Amygdala (tissue), 56 donors: ENCODE results near the gene HINT3.
"Not testable (repeated sequence)": the region's sequence is repeated elsewhere in the genome, so short reads cannot be mapped to it uniquely, and the experiment has no call there.

Experiments used
- DNase-seq, 56 donors: peaks; one replicate each; lab custom pipeline; 2025; lab: John Stamatoyannopoulos, UW

The HINT3 gene

GRCh38 chr6:125994670-125995488, 38.3 kb downstream of the HINT3 start:
- DNase-seq, result no peak

- DNase-seq, result peak in 39 of 56 donors; percentile 3 to 69 (median 30)
Observed at GRCh38 chr6:125995972-125996580, 39.5 kb downstream of the HINT3 start.

- no peak for DNase-seq
Observed at GRCh38 chr6:126002755-126003679, 46.4 kb downstream of the HINT3 start.

DNA sequence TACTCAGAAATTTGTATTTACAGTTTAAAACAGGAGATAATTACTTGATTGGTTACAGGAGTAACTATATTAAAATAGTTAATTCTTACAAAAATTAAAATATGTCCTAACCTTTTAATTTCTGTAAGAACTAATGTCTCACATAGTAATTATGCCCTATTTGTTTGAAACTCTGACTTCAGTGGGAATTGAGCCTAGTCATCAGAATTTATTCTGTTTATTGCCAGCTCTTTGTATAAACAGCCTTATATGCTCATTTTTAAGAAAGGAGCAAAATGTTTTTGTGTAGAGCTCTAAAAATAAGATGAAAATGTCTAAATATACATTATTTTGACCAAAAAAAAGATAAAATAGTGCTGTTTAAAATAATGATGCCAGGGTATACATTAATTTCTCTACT, 51.2 kb downstream of the HINT3 start:
- DNase-seq, result no peak

DNA sequence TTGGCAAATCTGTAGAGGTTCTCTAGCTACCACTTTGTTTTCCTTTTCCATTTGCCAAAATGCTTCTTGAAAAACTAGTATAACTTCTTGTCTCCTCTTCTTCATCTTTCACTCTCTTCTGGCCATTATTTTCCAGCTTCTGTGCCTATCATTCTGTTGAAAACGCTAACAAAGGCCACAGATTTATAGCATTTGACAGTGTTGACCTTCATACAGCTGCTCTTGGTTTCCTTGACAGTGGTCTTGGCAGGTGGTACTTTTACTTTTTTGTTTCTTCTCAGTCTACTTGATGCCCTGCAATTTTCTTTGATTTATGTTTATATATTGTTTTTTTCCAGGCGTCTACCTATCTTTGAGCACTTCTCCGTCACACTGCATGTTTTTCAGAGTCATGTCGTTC, 53.5 kb downstream of the HINT3 start:
- no peak for DNase-seq

GRCh38 chr6:126015863-126016262, 59.3 kb downstream of the HINT3 start:
- no peak for DNase-seq

DNA sequence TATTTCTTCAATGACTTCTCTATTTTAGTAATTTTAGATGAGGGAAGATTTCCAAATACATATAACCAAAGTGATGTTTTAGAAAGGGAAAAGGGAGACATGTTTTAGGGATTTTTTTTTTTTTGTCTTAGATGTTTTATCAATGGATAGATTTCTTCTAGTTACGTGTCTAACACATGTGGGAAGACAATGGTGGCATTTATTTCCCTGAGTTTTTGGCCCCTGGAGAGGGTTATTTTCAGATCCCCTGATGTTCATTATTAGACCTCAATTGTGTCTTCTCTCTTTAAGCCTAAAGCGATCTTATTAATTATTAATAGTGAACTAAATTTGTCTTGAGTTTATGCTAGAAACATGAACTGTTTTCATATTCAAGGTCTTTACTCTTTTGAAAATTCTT, 60.0 kb downstream of the HINT3 start:
- DNase-seq, result no peak

- no peak for DNase-seq
Observed at GRCh38 chr6:126017668-126018067, 61.1 kb downstream of the HINT3 start.

- DNase-seq, result no peak
Observed at GRCh38 chr6:126020305-126021050, 63.9 kb downstream of the HINT3 start.

DNA sequence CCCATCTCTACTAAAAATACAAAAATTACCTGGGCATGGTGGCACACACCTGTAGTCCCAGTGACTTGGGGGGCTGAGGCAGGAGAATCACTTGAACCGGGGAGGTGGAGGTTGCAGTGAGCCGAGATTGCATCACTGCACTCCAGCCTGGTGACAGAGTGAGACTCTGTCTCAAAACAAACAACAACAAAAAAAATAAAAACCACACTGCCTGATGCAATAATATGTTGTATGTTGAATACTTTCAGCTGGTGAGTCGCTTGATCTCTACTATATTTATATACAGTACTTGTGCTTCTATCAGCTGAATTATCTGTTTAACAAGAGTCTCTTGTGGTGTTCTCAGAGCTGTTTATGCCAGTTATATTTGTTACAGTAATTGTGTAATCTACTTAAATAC, 66.9 kb downstream of the HINT3 start:
- not testable (repeated sequence) for DNase-seq

GRCh38 chr6:126026001-126026400, 69.4 kb downstream of the HINT3 start:
- DNase-seq, result no peak

GRCh38 chr6:126027601-126028000, 71.0 kb downstream of the HINT3 start:
- no peak for DNase-seq
